Natural killer cell (primary cell): Measurements from ENCODE around the gene TREM2. TPM values are rescaled to one million over a fixed set of nuclear protein-coding genes. Genes with fewer than 3 reads are reported as not detected.
"Not testable (repeated sequence)": the region's sequence is repeated elsewhere in the genome, so short reads cannot be mapped to it uniquely, and the experiment has no call there.

ENCODE experiments used
- ATAC-seq, 3 donors: fragments of 150-1000 bp in 2 of 3; fragments of 200-7000 bp in 1 of 3; cut with Tn5 transposase; 1 replicate in 1 of 3; 2 replicates in 2 of 3; pipeline ENCODE4 v1.10.0; 2021; ENCODE audit warnings: mild to moderate bottlenecking in 2 of 3, moderate library complexity in 2 of 3
- DNase-seq, 2 donors: peaks; one replicate each; pipeline versions ENCODE4 v3.0.0 to v3.0.0-alpha.2; 2013 to 2021; ENCODE audit warnings: mixed read lengths in 1 of 2
- H3K27ac ChIP-seq: one replicate; pipeline ENCODE4 v1.5.1; 2013; ENCODE audit warnings: mild to moderate bottlenecking, low read length
- H3K27me3 ChIP-seq: one replicate; pipeline ENCODE4 v1.6.1; 2013; ENCODE audit warnings: low read length; ENCODE audit not compliant: control insufficient read depth, insufficient read depth
- H3K36me3 ChIP-seq: one replicate; pipeline ENCODE4 v1.6.1; 2013; ENCODE audit warnings: low read length; ENCODE audit not compliant: control insufficient read depth, insufficient read depth
- H3K4me1 ChIP-seq: one replicate; pipeline ENCODE4 v1.6.1; 2013; ENCODE audit warnings: low read length; ENCODE audit not compliant: control insufficient read depth, insufficient read depth
- H3K4me3 ChIP-seq: one replicate; pipeline ENCODE4 v1.5.1; 2013; ENCODE audit warnings: low read length
- H3K9me3 ChIP-seq: one replicate; pipeline ENCODE4 v1.6.1; 2013; ENCODE audit warnings: low read length; ENCODE audit not compliant: control insufficient read depth, insufficient read depth
- H3K27ac Mint-ChIP-seq, 2 donors: one replicate each; pipeline ENCODE4 v1.8.0; 2022; ENCODE audit warnings: mild to moderate bottlenecking in 2 of 2, mixed read lengths in 2 of 2, moderate library complexity in 1 of 2
- H3K27me3 Mint-ChIP-seq, 2 donors: one replicate each; pipeline ENCODE4 v1.8.0; 2022; ENCODE audit warnings: low read depth in 2 of 2, mixed read lengths in 2 of 2
- H3K36me3 Mint-ChIP-seq: one replicate; pipeline ENCODE4 v1.8.0; 2022; ENCODE audit warnings: mixed read lengths
- H3K4me1 Mint-ChIP-seq, 2 donors: one replicate each; pipeline ENCODE4 v1.8.0; 2022; ENCODE audit warnings: mixed read lengths in 2 of 2
- H3K4me3 Mint-ChIP-seq: one replicate; pipeline ENCODE4 v1.8.0; 2022; ENCODE audit warnings: mild to moderate bottlenecking, moderate library complexity, mixed read lengths
- H3K9me3 Mint-ChIP-seq, 2 donors: one replicate each; pipeline ENCODE4 v1.8.0; 2022; ENCODE audit warnings: mixed read lengths in 2 of 2
- WGBS: methylation state at CpG from one replicate; pipeline ENCODE4 v1.1.7; 2013; ENCODE audit warnings: missing lambda C conversion rate; ENCODE audit not compliant: insufficient coverage; 5-methylcytosine and 5-hydroxymethylcytosine counted together
- intact Hi-C: fragments of 100-400 bp; cut with micrococcal nuclease; formaldehyde crosslinking; loops from one replicate; pipeline ENCODE4 v1.14.2; 2022
- total RNA-seq, 4 donors: library from RNA; stranded (reverse); fragments of 120-200 nt in 1 of 4; gene quantifications; one replicate each; pipeline versions ENCODE4 v1.2.3 to v1.2.4, GENCODE V29; 2013 to 2022
- TF ChIP-seq, protein P1 (sequence below): fragments of 200-600 bp; IDR thresholded peaks from one replicate; pipeline ENCODE4 v1.8.0; 2022; ENCODE audit warnings: antibody characterized with exemption

Gene TREM2
- total RNA-seq, 3 donors from 2014 or later (not counting 1 experiment from before 2014, with no cell fraction given) = not detected

DNA sequence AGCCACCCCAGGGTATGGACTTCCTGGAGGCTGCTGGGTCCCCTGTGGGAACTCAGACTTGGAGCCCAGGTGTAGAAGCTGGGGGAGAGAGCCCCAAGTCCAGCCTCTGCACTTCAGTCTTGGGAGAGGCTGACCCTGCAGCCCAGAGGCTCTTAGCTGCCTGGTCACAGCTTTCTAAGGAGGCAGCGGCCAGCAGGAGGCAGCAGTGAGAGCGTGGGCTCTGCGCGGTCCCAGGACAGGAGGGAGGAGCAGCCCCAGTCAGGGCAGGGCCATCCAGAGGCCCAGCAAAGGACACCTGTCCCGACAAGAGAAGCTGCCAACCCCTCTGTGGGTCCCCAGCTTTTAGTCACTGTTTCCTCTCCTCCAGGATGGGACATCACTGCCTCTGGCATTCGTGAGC lies 28.7 kb upstream of the TREM2 start:
- no peaks in the 10 kb centered on the region for H3K36me3 Mint-ChIP-seq
- H3K4me3 Mint-ChIP-seq = no peak overlapping the region

DNA sequence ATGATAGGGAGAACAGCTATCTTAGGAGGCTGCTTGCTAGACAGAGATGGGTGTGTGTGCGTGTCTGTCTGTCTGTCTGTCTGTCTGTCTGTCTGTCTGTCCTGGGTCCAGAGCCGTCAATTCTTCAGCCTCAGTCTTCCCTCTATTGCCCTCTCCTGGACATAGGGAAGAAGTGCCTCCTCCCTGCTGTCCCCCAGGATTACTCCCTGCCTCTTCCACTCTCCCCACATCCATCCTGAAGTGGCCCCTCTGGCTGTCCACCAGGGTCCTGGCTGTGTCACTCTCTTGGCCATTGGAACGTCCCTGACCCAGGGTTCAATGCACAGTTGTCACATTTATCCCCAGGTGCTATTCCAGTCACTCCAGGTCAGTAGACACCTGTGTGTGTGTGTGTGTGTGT lies 27.9 kb upstream of the TREM2 start:
- peaks cover 8% of the 10 kb centered on the region for H3K9me3 ChIP-seq
- H3K27ac ChIP-seq = no peak overlapping the region
- 74% methylated on average over 3 of the region's 3 CpGs for WGBS
- no peak for ATAC-seq
- H3K27me3 Mint-ChIP-seq = no peaks in the 10 kb centered on the region
- no peak for DNase-seq
- no peaks in the 10 kb centered on the region for H3K36me3 Mint-ChIP-seq
- H3K4me3 Mint-ChIP-seq = no peak overlapping the region
- no peak overlapping the region for H3K27ac Mint-ChIP-seq
- intact Hi-C loops = loop anchor here (1.0 kb wide), 1 partner anchor 128 kb away; no protein-coding TSS in a partner anchor
- no peaks in the 10 kb centered on the region for H3K27me3 ChIP-seq
- no peak overlapping the region for H3K4me3 ChIP-seq
- H3K9me3 Mint-ChIP-seq = peaks cover 0 to 2% of the 10 kb centered on the region in 2 donors
- TF ChIP-seq, protein P1, sequence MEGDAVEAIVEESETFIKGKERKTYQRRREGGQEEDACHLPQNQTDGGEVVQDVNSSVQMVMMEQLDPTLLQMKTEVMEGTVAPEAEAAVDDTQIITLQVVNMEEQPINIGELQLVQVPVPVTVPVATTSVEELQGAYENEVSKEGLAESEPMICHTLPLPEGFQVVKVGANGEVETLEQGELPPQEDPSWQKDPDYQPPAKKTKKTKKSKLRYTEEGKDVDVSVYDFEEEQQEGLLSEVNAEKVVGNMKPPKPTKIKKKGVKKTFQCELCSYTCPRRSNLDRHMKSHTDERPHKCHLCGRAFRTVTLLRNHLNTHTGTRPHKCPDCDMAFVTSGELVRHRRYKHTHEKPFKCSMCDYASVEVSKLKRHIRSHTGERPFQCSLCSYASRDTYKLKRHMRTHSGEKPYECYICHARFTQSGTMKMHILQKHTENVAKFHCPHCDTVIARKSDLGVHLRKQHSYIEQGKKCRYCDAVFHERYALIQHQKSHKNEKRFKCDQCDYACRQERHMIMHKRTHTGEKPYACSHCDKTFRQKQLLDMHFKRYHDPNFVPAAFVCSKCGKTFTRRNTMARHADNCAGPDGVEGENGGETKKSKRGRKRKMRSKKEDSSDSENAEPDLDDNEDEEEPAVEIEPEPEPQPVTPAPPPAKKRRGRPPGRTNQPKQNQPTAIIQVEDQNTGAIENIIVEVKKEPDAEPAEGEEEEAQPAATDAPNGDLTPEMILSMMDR = no peak
- peaks cover 25% of the 10 kb centered on the region for H3K4me1 ChIP-seq
- H3K4me1 Mint-ChIP-seq = peaks cover 23 to 41% of the 10 kb centered on the region in 2 donors
- H3K36me3 ChIP-seq = no peaks in the 10 kb centered on the region

More for the DNA sequence above, 28.7 kb upstream of the TREM2 start:
- peaks cover 8% of the 10 kb centered on the region for H3K9me3 ChIP-seq
- DNase-seq = peak; percentile 40 to 60
- TF ChIP-seq, protein P1 = peak; percentile 40
- WGBS = 48% methylated on average over 6 of the region's 6 CpGs
- H3K36me3 ChIP-seq = no peaks in the 10 kb centered on the region
- peaks cover 24 to 36% of the 10 kb centered on the region in 2 donors for H3K4me1 Mint-ChIP-seq
- H3K4me3 ChIP-seq = no peak overlapping the region
- intact Hi-C loops = loop anchor here (1.0 kb wide), 1 partner anchor 127 kb away; no protein-coding TSS in a partner anchor
- peaks cover 0 to 2% of the 10 kb centered on the region in 2 donors for H3K9me3 Mint-ChIP-seq
- H3K27me3 Mint-ChIP-seq = no peaks in the 10 kb centered on the region
- ATAC-seq = peak; percentile 65 to 84 (median 79)
- H3K27ac ChIP-seq = no peak overlapping the region
- no peak overlapping the region for H3K27ac Mint-ChIP-seq
- H3K27me3 ChIP-seq = no peaks in the 10 kb centered on the region
- peaks cover 17% of the 10 kb centered on the region for H3K4me1 ChIP-seq

DNA sequence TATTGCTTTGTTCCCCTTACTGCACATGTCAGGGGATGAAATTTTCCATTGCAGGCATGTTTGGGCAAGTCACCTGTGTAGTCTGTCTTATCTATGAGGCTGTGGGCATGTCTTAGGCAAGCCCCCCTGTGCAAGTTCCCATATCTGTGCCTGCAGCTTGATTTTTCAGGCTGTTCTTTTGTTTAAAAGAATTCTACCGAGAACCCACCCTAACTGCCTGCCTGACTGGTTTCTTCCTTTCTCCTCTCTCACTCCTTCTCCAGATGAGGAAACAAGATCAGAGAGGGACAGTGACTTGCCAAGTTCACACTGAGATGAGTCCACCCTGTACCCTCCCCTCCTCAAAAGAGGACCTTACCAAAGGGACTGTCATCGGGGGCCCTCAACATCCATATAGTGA lies 27.1 kb upstream of the TREM2 start:
- Mint-ChIP-seq H3K27me3 (no peaks in the 10 kb centered on the region), H3K4me1 (peaks cover 23 to 41% of the 10 kb centered on the region in 2 donors), H3K36me3 (no peaks in the 10 kb centered on the region), H3K9me3 (peaks cover 0 to 2% of the 10 kb centered on the region in 2 donors), H3K27ac (no peak overlapping the region), H3K4me3 (no peak overlapping the region)
- peaks cover 8% of the 10 kb centered on the region for H3K9me3 ChIP-seq
- H3K27ac ChIP-seq = no peak overlapping the region
- DNase-seq (no peak), ATAC-seq (no peak)
- no peak overlapping the region for H3K4me3 ChIP-seq
- peaks cover 28% of the 10 kb centered on the region for H3K4me1 ChIP-seq
- WGBS = 87% methylated on average over 1 of the region's 2 CpGs
- intact Hi-C loops = no loop called here
- TF ChIP-seq, protein P1 = no peak
- H3K36me3 ChIP-seq = no peaks in the 10 kb centered on the region
- no peaks in the 10 kb centered on the region for H3K27me3 ChIP-seq

DNA sequence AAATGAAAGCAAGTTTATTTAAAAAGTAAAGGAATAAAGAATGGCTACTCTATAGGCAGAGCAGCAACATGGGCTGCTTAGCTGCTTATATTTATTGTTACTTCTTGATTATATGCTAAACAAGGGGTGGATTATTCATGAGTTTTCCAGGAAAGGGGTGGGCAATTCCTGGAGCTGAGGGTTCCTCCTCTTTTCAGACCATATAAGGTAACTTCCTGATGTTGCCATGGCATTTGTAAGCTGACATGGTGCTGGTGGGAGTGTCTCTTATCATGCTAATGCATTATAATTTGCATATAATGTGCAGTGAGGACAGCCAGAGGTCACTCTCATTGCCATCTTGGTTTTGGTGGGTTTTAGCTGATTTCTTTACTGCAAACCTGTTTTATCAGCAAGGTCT lies 26.1 kb upstream of the TREM2 start:
- H3K9me3 Mint-ChIP-seq, DNase-seq, H3K4me3 Mint-ChIP-seq, H3K27me3 Mint-ChIP-seq, H3K36me3 Mint-ChIP-seq, H3K36me3 ChIP-seq, H3K27me3 ChIP-seq, intact Hi-C loops, ATAC-seq, H3K27ac ChIP-seq, H3K9me3 ChIP-seq, H3K4me3 ChIP-seq, H3K27ac Mint-ChIP-seq: not testable (repeated sequence)
- H3K4me1 ChIP-seq = peaks cover 28% of the 10 kb centered on the region
- peaks cover 23 to 41% of the 10 kb centered on the region in 2 donors for H3K4me1 Mint-ChIP-seq
